HG03342 (cell line): ENCODE measurements around the gene PIR.

ENCODE experiments used
- ATAC-seq: cut with Tn5 transposase; IDR thresholded peaks from one replicate; pipeline ENCODE4 v1.9.1; 2021; ENCODE audit warnings: mild to moderate bottlenecking, moderate library complexity; ENCODE audit not compliant: unreplicated experiment

Gene PIR

DNA sequence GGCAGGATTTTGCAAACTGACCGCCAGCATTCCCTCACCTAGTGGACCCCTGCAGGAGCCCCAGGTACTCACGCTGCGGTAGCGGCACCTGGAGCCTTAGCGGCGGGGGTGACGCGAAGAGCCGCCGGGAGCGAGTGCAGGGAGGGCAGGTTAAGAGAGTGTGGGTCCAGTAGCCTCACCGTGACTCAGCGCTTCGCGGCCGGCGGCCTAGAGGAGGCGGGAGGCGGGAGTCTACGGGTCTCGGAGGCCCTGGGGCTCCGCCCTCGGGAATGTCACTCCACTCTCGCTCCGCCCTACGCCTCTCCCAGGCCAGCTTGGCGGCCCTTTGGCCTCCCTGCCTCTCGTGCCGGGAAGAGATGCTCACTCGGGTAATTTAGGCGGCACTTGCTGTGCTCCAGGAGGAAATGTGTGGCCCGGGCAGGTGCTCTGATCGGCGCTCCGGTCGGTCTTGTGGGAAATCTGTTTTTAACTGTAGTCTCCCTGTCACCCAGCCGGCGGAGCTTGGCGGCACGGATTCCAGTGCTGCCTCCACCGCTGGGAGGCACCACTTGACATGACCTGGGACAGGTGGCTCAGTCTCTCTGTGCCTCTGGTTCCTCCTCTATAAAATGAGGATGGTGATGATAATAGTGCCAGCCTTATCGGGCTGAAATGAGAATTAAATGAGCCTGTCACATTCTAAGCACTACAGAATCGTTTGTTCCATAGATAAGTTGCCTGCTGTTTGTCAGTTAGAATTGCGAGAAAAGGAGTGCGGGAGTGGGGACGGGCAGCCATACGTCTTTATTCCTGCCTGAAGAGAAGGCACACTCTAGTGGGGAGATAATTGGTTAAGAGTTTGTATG is at the start of gene PIR:
PIR (minus strand) TSS at position 216 of the 845 bp plus-strand sequence. CDS start 2,076 bp downstream, outside the sequence.
- peak; percentile 93 for ATAC-seq

DNA sequence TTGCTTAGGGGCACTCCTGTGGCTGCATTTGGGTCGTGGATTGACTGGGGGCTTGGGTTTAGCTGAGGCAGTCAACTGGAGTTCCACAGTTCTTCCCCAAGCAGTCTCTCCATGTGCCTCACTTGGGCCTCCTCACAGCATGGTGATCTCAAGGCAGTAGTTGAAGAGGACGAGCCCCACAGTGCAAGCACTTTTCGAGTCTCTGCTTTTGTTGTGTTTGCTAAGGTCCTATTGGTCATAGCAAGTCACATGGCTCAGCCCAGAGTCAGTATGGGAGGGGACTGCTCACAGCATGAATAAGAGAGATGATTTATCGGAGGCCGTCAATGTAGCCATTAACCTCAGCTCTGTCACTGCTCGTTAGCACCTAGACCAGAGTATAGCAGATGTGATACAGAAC is 37.2 kb upstream of the PIR start:
- ATAC-seq, result no peak

DNA sequence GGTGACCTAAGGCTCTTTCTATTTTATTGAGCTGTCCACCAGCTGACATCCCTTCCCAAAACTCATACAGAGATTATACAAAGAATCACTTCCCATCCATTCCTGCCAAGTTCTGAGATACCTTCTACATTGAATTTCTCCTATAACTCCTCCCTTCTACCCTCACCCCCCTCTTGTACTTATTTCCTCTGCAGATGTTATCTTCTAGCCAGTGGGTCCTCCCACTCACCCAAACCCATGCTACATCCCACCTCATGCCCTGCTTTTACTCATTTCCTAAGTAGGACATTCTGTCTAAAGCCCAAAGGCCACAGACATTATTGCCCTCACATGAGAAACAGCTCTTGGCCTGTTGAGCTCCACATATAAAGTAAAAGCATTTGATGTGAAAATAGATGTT is 36.0 kb upstream of the PIR start:
- no peak for ATAC-seq

DNA sequence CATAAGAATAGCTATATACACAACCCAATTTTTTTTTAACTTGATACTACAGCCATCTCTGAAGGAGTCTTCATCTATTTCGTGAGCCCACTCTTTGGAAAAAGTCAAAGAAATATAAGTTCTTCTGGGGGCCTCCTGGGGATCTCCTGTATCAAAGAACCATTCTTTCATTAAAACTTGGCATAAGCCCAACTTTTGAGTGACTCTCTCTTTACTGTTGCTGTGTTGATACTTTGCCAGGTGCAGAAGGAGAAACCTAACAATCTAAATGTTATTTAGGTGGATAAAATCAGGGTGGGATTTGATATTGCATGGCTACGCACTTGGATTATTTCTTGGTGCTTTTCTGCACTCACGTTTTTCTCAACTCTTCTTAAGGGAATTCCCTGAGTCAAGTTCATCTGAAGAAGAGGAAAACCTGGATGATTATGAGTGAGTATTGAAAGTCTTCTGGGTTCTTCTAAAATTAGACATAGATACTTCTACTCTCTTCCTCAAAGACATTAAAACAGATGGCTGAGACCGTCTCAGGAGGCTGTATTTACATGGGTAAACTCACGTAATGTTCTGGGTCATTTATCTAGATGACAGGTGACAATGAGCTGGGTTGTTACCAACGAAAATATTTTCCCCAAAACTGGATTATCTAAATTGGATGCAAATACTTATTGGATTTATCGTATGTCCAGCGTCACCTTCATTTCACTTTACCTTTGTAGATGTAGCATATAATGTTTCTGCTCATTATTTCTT is 32.7 kb upstream of the PIR start:
- ATAC-seq, result no peak

DNA sequence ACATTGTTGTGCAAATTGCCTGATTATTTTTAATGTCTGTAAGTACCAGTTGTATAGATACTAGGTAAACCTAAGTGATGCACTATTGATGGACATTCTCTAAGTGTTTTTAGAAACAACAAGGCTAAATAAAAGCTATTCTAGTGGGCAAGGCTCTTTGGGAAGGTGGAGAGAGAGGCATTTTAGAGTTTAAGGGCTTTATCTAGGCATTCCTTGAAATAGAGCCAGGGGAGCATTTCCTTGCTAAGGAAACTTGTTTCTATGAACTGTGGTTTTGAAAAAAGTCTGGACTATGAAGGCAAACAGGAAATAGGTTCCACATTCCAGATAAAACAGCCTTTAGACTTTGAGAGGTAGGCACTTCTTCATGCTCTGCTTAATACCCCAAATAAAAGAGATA is 31.3 kb upstream of the PIR start:
- ATAC-seq, result no peak

DNA sequence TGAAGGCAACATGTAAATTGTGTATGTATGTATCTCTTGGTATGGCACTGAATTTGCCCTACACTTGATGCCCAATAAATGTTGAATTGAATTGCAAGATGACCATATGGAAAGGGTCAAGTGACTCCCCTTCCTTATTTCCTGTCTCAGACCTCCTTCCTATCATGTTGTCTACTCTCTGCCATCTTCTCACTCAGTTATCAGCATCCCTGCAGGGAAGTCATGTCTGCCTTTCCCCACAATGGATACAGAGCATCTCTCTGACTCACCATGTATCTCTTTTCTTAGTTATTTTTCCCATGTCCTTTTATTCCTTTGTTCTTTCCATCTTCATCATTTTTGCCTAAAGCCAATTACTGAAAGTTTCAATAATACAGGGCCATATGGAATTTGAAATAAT is 30.0 kb upstream of the PIR start:
- no peak for ATAC-seq

DNA sequence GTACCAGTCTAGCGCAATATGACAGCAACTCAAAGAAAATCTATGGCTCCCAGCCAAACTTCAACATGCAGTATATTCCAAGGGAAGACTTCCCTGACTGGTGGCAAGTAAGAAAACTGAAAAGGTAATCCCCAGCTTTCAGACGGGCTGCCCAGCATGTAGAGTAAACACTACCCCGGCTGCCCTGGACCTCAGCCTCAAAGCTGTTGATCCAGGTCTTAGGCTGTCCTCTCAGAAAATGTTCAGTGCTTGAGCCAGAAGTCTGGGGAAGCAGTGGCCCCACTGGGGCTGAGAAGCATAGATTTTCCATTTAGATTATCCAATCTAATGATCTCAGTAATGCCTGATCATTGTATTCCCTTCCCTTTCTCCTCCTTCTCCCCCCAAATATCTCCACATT is 29.3 kb upstream of the PIR start:
- no peak for ATAC-seq

DNA sequence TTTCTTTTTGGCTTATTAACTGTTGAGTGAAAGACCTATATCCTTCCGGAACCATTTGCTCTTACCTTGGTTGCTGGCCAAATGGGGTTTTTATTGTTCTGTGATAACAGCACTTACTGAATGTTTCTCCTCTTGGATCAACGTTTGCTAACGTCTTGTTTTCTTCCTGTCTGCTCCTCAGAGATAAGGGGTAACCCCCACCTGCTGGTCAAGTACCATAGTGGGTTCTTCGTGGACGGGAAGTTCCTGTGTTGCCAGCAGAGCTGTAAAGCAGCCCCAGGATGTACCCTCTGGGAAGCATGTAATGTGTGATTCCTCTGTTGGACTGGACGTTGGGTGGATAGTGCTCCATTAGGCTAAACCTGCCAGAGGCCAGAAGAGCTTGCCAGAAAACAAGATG is 22.8 kb upstream of the PIR start:
- no peak for ATAC-seq

DNA sequence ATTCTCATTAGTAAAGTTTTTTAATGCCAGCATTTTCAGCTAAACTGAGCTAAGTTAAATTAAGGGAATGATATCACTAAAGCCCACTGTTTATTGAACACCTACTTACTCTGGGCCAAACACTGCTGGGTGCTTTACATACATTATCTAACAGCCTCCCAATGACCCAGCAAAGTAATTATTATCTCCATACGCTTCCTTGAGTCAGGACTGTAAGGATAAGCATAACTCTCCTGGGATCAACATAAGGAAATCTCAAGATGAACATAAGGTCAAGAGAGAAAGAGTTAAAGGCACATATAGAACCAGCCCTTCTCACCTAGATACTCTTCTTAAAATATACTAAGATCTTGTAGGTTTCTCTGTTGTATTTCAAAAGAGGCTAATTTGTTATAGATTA is 21.1 kb upstream of the PIR start:
- no peak for ATAC-seq

DNA sequence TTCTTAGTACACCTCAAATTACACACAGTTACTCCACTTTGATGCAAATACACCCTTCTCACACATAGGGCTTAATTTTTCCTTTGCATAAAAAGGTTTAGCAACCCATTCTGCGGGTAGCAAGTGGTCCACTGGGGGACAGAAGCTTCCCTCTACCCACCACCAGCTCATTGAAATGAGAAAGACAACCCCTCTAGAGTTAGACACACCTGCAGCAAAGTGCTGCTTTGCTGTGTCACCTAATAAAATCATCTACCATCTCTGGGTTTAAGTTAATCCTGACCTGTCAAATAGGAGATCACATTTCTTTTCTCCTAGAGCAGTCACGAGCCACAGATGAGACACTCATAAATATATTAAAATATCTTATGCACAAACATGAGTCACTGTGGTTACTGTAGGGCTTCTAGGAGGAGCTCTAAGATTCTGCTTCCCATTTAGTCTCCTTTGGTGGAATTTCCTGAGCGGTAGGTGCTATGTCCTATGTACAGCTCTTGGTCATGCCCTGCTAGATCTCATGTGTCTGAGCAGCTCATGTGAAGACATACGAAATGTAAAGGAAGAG is 19.4 kb upstream of the PIR start:
- no peak for ATAC-seq

DNA sequence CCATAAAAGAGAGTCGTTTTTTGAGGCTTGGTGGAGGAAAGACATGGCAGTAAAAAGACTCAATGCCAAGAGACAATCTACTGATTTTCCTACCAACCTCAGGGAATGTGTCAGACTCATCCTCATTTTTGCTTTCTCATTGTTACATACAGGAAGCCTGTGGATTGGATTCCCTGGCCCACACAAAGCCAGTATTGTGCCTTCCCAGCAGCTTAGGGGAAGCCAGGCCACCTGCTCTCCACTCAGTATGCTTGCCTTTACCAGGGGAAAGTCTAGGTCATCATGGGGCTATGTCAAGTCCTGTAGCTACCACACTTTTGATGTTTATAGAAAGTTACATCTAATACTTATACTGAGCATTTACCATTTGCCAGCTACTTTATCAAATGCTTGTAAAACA is 18.4 kb upstream of the PIR start:
- ATAC-seq, result no peak

DNA sequence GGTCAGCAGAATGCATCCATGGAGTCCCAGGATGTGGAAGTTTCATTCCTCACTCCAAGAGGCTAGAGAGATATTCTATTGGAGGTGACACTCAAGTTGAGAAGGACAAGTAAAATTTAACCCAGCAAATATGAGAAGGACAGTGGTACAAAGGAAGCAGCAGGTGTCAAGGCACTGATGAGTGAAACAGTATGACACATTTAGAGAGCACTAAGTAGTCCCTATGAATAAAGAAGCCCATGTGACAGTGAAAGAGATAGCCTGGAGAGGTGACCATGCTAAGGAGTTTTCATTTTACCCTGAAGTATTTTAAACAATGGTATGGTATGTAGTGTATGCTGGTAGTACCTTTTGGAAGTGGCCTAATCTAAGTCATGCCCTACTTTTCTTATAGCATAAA is 16.7 kb upstream of the PIR start:
- no peak for ATAC-seq

DNA sequence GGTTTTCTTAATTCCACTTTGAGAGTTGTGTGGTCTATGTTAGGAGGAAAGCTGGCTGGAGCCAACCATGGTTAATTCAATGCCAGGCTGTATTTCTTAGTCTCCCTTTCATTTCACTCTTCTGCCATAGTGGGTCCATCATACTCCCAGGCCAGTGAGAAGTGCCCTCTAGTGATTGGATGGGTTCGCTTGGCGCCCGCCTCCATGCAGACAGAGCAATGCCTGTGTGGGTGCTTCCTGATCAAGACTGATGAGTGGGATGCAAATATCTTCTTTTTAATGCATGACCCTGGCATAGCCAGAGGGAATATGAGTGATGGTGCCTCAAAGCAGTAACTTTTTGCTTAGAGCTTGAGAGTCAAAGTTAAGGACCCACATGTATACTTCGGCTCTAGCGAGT is 13.9 kb upstream of the PIR start:
- ATAC-seq, result no peak

DNA sequence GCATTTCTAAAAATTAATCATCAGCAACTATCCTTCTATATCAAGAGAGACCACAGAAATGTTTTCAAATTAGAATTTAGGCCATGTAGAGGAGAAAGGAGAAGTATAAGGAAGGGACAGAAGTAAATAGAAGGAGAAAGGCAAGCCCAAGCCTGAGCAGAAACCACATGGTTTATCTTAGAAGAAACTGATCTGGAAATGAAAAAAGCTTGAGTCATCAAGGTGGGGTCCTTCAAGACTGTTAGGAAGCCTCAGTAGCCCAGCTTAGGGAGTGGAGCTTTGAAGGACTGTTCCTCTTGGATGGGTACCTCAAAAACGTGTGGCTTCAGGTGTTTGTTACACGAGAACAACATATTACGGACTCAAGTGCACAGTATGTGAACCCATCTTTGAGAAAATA is 12.0 kb upstream of the PIR start:
- no peak for ATAC-seq

DNA sequence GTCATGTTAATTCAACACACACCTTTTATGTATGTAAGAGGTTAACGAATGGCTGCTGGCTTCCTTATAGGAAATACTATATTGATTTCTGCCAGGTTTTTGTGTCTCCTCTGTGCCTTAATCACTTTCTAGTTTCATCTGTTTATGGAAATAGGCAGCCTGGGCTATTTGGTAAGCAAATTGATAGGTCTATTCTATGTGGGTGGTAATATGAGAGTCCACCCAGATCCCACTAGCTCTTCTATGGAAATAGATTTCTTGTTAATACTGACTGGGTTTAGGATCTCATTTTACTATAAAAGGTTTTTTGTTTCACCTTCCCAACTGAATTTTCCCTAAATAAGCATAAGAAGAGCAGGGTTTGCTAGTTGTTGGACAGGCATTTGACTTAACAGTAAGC is 11.5 kb upstream of the PIR start:
- no peak for ATAC-seq

DNA sequence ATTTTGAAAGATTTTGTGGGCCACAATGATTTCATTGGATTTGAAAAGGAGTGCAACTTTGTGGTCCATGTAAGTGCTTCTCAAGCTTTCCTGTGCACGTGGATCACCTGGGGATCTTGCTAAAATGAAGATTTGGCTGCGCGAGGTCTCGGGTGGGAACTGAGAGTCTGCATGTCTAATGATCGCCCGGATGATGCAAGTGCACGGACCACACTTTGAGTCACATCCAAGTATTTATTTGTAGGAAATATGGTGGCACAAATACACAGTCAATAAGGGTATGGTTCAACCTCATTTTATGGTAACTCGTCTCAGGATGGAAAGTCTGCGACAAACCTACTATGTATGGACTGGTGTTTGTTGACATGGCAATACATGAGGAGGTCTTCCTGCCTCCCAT is 8.4 kb upstream of the PIR start:
- no peak for ATAC-seq

DNA sequence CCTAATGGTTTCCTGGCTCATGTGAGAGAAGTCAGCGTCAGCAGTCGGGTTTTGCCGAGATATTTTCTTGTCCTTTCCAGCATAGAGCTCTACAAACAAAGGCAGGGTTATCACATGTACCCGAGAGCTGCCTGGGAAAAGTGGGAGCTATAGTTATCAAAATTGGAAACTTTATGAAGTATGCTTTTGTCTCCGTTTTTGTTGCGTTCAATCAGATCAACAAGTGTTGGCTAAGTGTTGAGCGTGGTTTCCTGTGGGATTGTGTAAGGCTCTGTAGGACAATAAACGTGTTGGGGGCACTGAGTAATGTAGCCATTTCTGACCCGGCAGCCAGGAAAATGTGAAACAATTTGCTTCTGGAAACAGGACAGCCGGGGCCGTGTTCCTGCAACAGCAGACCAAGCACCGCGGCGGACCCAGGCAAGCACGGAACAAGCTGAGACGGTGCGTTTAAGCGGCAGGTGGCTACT is 7.4 kb upstream of the PIR start, which contains the start of gene BMX:
BMX (plus strand) TSS at position 311 of the 470 bp plus-strand sequence. CDS start 7,547 bp downstream, outside the sequence.
- no peak for ATAC-seq

DNA sequence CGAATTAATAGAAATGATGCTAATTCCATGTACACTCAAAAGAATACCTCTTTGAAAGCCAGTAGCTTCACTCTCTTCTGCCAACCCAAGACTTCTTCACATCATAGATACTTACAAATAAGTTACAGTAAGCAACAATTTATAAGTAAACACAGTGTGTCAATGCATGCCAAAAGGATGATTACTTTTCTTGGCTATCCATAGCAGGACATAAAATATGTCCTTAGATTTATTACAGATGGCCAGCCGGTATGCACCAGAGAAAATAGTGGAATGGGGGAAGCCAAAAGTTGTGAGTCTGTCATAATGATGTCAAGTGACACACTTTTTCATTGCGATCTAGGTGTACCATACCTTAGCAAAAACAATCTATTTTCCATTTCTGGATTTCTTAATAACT is 6.8 kb upstream of the PIR start:
- ATAC-seq, result no peak

DNA sequence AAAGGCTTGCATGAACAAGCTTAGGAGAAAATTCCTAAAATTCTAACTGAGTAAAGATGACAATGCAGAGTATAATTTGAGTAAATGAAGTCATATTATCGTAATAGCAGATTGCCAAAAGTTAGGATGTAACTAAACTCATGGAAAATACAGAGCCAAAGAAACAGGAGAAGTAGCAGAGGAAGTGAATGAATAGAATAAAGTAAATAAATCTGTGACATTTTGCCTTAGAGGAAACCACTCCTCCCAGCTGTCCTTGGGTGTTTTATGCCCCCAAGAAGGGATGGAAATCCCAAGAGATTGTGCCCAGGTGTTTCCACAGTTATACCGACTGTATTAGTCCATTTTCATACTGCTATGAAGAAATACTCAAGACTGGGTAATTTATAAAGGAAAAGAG is 5.6 kb upstream of the PIR start:
- no peak for ATAC-seq

DNA sequence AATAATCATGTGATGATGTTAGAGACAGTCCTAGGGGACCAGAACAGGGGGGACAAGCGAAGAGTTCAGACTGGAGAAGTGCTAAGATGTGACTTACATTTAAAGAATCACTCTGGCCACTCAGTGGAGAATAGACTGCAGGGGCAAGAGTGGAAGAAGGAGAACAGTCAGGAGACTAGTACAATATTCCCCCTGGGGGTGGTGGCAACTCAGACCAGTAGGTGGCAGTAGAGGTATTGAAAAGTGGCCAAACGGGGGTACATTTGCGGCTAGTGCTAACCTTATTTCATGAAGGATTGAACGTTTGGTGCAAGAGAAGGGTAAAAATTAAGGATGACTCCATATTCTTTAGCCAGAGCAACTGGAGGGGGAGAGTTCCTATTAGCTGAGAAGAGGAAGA is 4.7 kb upstream of the PIR start:
- ATAC-seq, result peak; percentile 38

DNA sequence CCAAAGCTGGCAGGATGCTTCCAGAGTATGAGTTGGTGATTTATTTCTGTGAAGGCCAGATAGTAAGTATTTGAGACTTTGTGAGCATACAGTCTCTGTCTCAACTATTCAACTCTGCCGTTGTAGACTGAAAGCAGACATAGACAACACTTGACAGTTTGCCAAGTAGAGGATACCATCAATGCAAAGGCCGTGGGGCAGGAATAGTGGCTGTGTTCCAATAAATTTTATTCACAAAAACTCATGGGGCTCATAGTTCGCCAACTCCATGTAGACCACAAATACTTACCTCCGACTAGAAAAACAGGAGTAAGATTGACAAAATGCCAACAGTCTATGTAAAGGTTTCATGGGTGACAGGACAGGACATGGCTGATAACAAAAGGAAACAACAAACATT is 3.7 kb upstream of the PIR start:
- ATAC-seq, result no peak

DNA sequence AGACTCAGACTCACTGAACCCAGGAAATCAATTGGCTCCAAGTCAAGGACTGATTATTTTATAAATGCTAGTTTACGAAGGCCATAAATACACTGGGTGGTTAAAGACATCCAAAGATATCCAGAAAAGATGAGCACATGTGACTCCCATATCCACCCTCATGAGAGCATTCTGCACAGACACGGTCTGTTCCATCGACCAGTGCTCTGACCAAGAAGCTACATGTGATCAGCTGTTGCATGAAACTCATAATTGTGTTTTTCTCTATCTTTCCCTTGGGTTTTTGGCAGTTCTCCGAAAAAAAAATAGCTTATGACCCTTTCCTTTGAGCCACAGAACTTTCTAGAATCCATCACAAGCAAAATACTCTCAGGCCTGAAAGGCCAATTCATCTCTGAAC is 2.7 kb upstream of the PIR start:
- no peak for ATAC-seq
